HG02870 (cell line): Measurements from ENCODE around the gene CDK5RAP3.
"Not testable (repeated sequence)": the region's sequence is repeated elsewhere in the genome, so short reads cannot be mapped to it uniquely, and the experiment has no call there.

Source experiments
- ATAC-seq: cut with Tn5 transposase; IDR thresholded peaks from one replicate; pipeline ENCODE4 v1.9.1; 2021; ENCODE audit warnings: mild to moderate bottlenecking, moderate library complexity; ENCODE audit not compliant: unreplicated experiment

The CDK5RAP3 gene

GRCh38 chr17:47973541-47973940 is 2.6 kb downstream of the CDK5RAP3 start:
- no peak for ATAC-seq

GRCh38 chr17:47975189-47975822 is 4.4 kb downstream of the CDK5RAP3 start:
- no peak for ATAC-seq

DNA sequence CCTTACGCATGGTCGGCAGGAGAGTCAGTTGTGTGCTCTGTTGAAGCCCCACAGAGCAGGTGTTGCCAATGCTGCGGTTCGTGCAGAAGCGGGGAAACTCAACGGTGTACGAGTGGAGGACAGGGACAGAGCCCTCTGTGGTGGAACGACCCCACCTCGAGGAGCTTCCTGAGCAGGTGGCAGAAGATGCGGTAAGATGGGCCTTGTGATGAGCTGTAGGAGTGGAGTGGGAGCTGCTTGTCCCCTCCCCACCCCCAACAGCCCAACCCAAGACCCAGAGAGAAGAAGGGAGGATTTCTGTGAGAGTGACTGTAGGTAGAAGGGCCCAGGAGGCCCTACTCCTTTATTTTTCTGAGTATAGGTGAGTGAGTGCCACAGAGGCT is 4.9 kb downstream of the CDK5RAP3 start:
- ATAC-seq: no peak

DNA sequence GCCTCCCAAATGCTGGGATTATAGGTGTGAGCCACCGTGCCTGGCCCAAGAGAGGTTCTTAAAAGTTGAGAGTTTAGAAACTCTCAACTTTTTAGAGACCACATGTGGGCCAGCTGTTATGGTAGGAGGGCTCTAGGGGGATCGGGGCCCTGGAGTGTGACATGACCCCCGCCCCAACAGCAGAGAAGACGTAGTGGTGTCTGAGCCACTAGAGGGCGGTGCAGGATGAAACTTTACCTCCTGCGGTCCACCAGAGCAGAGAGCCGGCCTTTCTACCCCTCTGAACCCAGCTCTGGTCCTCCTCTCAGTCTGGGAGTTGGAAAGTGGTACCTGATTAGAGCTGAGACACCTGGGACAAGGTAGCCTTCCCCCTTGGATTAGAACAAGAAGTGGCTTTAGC is 7.4 kb downstream of the CDK5RAP3 start:
- ATAC-seq: no peak

DNA sequence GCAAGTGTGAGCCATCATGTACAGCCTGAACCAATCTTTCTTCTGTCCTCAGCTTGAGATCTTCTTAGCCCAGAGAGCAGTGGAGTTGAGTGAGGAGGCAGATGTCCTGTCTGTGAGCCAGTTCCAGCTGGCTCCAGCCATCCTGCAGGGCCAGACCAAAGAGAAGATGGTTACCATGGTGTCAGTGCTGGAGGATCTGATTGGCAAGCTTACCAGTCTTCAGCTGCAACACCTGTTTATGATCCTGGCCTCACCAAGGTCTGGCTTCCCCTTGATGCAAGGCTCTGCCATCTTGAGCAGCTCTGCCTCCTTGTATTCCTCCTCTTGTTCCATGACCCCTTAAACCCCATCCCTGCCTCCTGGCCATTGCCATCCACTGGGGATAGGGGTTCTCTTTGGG is 9.6 kb downstream of the CDK5RAP3 start:
- ATAC-seq: no peak

DNA sequence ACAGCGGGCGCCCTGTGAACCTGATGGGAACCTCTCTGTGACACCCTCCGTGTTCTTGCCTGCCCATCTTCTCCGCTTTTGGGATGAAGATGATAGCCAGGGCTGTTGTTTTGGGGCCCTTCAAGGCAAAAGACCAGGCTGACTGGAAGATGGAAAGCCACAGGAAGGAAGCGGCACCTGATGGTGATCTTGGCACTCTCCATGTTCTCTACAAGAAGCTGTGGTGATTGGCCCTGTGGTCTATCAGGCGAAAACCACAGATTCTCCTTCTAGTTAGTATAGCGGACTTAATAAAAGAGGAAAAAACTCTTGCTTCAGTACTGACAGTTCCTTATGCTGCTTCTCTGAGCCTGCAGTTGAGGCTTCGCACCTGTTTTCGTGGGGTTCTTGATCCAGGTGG is 10.5 kb downstream of the CDK5RAP3 start:
- ATAC-seq: no peak

DNA sequence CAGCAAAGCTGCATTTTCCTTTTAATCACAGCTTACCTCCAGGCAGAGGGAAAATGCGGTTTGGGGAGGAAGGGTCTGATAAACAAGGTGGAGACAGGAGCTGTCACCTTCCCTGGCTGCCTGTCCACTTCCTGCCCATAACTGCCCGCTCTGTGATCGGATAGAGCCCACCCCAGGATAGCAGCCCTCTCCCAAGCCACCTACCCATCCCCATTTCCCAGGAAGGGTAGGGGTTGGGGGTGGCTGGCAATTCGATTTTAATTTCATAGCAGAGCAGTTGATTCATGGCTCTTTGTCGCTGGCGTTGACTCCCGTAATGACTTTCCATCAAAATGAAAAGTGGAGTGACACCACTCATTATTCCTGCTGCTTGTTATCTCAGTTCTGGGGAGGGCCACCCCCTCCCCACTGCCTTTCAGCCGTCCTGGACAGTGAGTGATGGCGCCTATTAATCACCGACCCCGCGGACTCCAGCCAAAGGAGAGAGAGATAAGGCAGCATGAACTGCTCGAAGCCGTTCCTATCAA is 11.2 kb downstream of the CDK5RAP3 start:
- no peak for ATAC-seq

DNA sequence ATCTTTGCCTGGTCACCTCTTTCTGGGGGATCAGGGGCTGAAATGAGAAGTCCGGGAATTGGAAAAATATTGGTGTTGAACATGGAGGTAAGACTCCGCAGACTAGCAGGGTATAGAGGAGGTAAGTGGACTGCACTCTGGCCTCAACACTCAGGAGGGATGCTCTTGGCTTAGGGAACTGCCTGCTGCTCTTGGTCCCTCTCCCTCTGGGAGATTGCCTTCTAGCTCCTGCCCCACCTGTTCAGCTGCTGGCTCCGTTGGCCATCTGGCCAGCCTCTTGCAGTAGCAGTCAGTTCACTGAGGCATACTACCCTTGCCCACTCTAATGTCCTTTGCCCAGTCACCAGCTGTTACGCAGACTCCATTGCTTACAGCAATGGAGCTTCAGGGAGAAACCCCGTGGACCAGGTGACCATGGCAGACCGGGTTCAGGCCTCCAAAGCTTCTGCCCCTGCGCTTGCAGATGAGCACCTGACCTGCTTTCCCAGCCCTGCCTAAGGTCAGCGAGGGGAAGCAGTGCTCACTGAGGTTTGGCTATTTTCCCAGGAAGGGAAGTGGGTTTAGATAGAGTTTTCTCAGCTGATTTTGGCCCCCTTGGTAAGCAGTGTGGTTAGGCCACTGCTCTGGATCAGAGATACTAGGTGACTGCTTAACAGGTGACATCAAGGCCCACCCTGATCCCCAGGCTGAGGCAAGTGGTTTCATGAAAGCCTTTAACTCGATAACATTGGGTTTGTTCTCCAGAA is 11.9 kb downstream of the CDK5RAP3 start:
- ATAC-seq: no peak

DNA sequence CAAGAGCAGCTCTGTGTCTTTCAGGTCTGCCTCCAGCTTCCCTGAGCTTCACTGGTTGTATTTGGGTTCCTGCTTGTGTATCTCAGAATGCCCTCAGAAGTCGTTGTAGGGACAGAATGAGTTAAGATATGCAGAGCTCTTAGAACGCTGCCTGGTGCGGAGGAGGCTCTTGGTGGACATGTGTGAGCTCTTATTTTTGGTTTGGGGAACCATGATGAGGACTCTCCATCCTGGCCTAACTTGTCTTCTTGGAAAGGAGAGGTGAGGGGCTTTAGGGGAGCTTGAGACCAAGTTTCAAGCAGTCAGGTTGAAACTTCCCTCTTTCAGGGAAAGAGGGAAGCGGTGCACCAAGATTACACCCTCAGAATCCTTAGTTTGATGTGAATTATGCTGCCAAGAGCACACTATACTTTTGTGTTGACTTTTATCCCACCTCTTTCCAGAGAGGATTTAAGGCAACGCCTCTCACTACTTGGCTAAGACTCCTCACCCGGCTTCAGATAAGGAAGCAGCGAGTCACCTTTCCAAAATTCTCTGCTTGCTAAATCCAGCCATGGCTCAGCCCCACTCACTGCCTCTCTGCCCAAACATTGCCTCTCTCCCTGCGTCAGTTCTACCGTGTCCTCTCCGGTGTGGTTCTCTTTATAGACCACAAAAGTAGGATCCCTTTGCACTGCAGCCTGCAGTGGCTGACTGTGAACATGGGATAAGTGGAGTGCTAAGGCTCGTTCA is 12.7 kb downstream of the CDK5RAP3 start:
- no peak for ATAC-seq

- ATAC-seq: no peak
These were observed 15.6 kb downstream of the CDK5RAP3 start for GRCh38 chr17:47986520-47986919.

DNA sequence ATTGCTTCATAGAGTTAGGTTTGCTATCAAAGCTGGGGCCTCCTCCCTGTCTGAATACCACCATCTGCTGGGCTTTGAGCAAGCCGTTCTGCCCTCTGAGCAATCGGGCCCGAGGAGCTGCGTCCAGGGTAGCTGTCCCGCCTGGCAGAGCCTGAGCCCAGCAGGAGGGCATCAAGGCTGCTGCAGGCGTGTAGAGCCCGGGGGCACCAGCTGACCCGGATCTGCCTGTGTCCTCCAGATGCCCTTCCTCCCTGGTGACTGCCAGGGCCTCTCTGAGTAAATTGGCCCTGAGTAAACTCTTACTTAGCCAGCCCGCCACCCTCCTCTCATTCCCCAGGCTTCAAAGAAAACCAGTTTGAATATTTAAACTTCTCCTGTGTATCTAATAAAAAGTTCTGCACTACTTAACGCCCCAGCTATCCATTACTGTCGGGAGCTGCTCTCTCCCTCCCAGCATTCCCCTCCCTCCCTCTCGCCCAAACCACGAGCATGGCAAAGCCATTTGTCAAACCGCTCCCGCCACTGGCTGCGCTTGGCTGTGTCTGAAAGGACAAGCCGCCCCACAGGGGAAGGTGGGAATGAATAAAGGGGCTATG is 16.4 kb downstream of the CDK5RAP3 start:
- ATAC-seq: no peak

DNA sequence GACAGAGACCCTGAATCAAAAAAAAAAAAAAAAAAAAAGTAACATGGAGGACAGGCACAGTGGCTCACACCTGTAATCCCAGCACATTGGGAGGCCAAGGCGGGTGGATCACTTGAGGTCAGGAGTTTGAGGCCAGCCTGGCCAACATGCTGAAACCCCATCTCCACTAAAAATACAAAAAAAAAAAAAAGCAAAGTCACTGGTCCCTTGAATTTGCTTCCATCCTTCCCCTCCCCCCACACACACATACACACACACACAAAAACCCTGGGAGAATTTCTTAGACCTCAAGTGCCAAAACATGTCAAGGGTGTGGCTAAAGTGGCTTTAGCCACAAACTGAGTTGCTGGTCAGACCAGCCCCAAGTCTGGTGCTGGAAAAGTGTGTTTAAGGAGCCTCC is 17.5 kb downstream of the CDK5RAP3 start:
- not testable (repeated sequence) for ATAC-seq

- no peak for ATAC-seq
These were observed 18.2 kb downstream of the CDK5RAP3 start for GRCh38 chr17:47989159-47989558.

GRCh38 chr17:47989700-47990099 is 18.8 kb downstream of the CDK5RAP3 start:
- no peak for ATAC-seq

GRCh38 chr17:47990962-47991731 is 20.2 kb downstream of the CDK5RAP3 start:
- no peak for ATAC-seq

DNA sequence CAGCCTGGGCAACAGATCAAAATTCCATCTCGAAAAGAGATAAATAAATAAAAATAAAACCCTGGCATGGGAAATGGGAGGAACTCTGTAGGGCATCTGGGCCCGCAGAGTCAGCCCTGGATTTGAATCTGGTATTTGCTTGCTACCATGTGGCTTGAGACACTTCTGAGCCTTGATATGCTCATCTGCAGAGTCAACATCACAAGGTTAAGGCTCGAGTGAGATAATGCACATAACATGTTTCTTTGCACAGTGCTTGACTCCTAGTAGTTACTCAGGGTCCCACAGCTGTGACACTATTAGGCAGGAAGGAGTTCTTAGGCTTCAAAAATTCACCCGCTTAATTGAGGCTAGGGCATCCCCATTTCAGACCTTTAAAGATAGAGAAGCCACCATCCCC is 21.3 kb downstream of the CDK5RAP3 start:
- no peak for ATAC-seq

GRCh38 chr17:47993031-47993564 is 22.2 kb downstream of the CDK5RAP3 start:
- ATAC-seq: no peak

DNA sequence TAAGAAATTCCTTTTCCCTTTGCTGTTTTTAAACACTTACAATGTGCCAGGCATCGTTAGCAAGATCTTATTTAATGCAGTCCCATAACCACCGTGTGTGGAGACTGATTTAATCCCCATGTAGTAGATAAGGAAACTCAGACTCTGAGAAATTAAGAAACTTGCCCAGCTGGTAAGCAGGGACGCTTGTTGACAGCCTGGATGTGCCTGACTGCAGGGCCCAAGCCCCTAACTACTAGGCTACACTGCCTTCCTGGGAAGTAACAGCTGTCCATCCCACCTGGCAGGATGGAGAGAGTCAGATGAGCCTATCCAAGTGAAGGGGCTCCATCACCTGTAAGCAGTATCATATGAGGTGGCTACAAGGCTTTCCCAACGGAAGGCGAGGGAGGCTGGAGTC is 23.1 kb downstream of the CDK5RAP3 start:
- ATAC-seq: no peak

DNA sequence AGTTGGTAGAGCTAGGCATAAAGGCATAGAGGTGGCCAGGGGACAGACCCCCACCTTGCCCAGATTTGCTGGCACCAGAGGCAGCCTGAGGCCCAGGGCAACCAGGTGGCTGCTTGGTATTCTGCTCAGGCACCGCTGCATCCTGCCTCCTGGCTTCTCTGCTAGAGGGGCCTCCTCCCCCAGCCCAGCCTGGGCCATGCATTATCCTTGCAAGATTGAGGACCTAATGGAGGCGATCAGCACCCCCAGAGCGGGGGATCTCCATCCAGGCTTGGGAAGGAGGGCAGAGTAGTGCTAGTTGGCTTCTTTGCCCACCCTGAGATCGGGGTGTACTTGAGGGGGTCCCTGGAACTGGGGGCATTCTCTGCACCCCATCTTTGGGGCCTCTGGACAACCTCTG is 23.8 kb downstream of the CDK5RAP3 start:
- ATAC-seq: no peak

- no peak for ATAC-seq
These were observed 24.5 kb downstream of the CDK5RAP3 start for GRCh38 chr17:47995241-47995935.
